SK-N-SH treated with all-trans-retinoic acid at 6 μM for 48 hours (cell line): ENCODE measurements around the gene SUSD4.

Experiments
- ATAC-seq: fragments of 200-7000 bp; cut with Tn5 transposase; 3 replicates; pipeline ENCODE4 v1.9.1; 2020; ENCODE audit warnings: mild to moderate bottlenecking, moderate library complexity
- ARNTL ChIP-seq: fragments of 450-650 bp; formaldehyde crosslinking; IDR thresholded peaks from 2 replicates; pipeline ENCODE4 v1.5.0; 2020; ENCODE audit warnings: low read depth, mild to moderate bottlenecking, moderate library complexity, borderline replicate concordance
- BACH2 ChIP-seq: fragments of 250-450 bp; sonication (Bioruptor Pico); IDR thresholded peaks from 2 replicates; pipeline ENCODE4 v1.9.0; 2021; ENCODE audit warnings: mild to moderate bottlenecking, borderline replicate concordance
- ESRRG ChIP-seq: fragments of 250-450 bp; sonication (Bioruptor Pico); IDR thresholded peaks from 2 replicates; pipeline ENCODE4 v1.6.1; 2021; ENCODE audit warnings: mild to moderate bottlenecking
- GLIS3 ChIP-seq: fragments of 250-450 bp; sonication (Bioruptor Pico); IDR thresholded peaks from 2 replicates; pipeline ENCODE4 v1.5.0; 2020; ENCODE audit warnings: mild to moderate bottlenecking, moderate library complexity
- ISL1 ChIP-seq: fragments of 250-450 bp; sonication (Bioruptor Pico); IDR thresholded peaks from 2 replicates; pipeline ENCODE4 v2.1.2; 2022; ENCODE audit warnings: mild to moderate bottlenecking, moderate library complexity
- OSR1 ChIP-seq: fragments of 250-450 bp; sonication (Bioruptor Pico); IDR thresholded peaks from 2 replicates; pipeline ENCODE4 v1.8.0; 2022; ENCODE audit warnings: moderate library complexity, mild to moderate bottlenecking, inconsistent platforms
- PATZ1 ChIP-seq: fragments of 250-450 bp; sonication (Bioruptor Pico); IDR thresholded peaks from 2 replicates; pipeline ENCODE4 v1.8.0; 2020; ENCODE audit warnings: mild to moderate bottlenecking, moderate library complexity, borderline replicate concordance
- RARB ChIP-seq: fragments of 250-450 bp; sonication (Bioruptor Pico); IDR thresholded peaks from 2 replicates; pipeline ENCODE4 v1.8.0; 2021; ENCODE audit warnings: mild to moderate bottlenecking, moderate library complexity
- SNAI2 ChIP-seq: fragments of 250-450 bp; sonication (Bioruptor Pico); IDR thresholded peaks from 2 replicates; pipeline ENCODE4 v1.5.0; 2020; ENCODE audit warnings: mild to moderate bottlenecking, moderate library complexity
- TOX ChIP-seq: fragments of 250-450 bp; sonication (Bioruptor Pico); IDR thresholded peaks from 2 replicates; pipeline ENCODE4 v1.8.0; 2021; ENCODE audit warnings: mild to moderate bottlenecking, moderate library complexity, borderline replicate concordance
- ZFP3 ChIP-seq: fragments of 250-450 bp; sonication (Bioruptor Pico); IDR thresholded peaks from 2 replicates; pipeline ENCODE4 v1.5.0; 2020; ENCODE audit warnings: mild to moderate bottlenecking, moderate library complexity
- ZFP30 ChIP-seq: fragments of 450-650 bp; formaldehyde crosslinking; IDR thresholded peaks from 2 replicates; pipeline ENCODE4 v1.5.0; 2022; ENCODE audit warnings: mild to moderate bottlenecking, moderate library complexity
- ZNF565 ChIP-seq: fragments of 450-650 bp; formaldehyde crosslinking; conservative IDR thresholded peaks from 2 replicates; pipeline ENCODE4 v1.5.0; 2020; ENCODE audit warnings: low read depth, mild to moderate bottlenecking, moderate library complexity
- ZNF70 ChIP-seq: fragments of 450-650 bp; formaldehyde crosslinking; IDR thresholded peaks from 2 replicates; pipeline ENCODE4 v1.5.0; 2020; ENCODE audit warnings: mild to moderate bottlenecking, moderate library complexity
- ZNF8 ChIP-seq: fragments of 450-650 bp; formaldehyde crosslinking; IDR thresholded peaks from 2 replicates; pipeline ENCODE4 v1.5.0; 2020; ENCODE audit warnings: mild to moderate bottlenecking, moderate library complexity
- TF ChIP-seq, protein P1 (sequence below): fragments of 250-450 bp; sonication (Bioruptor Pico); IDR thresholded peaks from 2 replicates; pipeline ENCODE4 v1.5.1; 2020; ENCODE audit warnings: low read depth, mild to moderate bottlenecking, moderate library complexity
- TF ChIP-seq, protein P2 (sequence below): fragments of 250-450 bp; sonication (Bioruptor Pico); IDR thresholded peaks from 2 replicates; pipeline ENCODE4 v1.5.0; 2020; ENCODE audit warnings: mild to moderate bottlenecking, moderate library complexity

The SUSD4 gene

GRCh38 chr1:223233410-223234169 lies 130.4 kb downstream of the SUSD4 start:
- TF ChIP-seq, protein P1, sequence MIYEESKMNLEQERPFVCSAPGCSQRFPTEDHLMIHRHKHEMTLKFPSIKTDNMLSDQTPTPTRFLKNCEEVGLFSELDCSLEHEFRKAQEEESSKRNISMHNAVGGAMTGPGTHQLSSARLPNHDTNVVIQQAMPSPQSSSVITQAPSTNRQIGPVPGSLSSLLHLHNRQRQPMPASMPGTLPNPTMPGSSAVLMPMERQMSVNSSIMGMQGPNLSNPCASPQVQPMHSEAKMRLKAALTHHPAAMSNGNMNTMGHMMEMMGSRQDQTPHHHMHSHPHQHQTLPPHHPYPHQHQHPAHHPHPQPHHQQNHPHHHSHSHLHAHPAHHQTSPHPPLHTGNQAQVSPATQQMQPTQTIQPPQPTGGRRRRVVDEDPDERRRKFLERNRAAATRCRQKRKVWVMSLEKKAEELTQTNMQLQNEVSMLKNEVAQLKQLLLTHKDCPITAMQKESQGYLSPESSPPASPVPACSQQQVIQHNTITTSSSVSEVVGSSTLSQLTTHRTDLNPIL (CRISPR knock-in tag): no peak
- TF ChIP-seq ISL1 (CRISPR knock-in tag) (no peak), GLIS3 (CRISPR knock-in tag) (no peak), ZNF565 (CRISPR knock-in tag) (no peak), ZNF8 (no peak), BACH2 (CRISPR knock-in tag) (no peak), PATZ1 (no peak), ZFP3 (CRISPR knock-in tag) (no peak)
- TF ChIP-seq, protein P2, sequence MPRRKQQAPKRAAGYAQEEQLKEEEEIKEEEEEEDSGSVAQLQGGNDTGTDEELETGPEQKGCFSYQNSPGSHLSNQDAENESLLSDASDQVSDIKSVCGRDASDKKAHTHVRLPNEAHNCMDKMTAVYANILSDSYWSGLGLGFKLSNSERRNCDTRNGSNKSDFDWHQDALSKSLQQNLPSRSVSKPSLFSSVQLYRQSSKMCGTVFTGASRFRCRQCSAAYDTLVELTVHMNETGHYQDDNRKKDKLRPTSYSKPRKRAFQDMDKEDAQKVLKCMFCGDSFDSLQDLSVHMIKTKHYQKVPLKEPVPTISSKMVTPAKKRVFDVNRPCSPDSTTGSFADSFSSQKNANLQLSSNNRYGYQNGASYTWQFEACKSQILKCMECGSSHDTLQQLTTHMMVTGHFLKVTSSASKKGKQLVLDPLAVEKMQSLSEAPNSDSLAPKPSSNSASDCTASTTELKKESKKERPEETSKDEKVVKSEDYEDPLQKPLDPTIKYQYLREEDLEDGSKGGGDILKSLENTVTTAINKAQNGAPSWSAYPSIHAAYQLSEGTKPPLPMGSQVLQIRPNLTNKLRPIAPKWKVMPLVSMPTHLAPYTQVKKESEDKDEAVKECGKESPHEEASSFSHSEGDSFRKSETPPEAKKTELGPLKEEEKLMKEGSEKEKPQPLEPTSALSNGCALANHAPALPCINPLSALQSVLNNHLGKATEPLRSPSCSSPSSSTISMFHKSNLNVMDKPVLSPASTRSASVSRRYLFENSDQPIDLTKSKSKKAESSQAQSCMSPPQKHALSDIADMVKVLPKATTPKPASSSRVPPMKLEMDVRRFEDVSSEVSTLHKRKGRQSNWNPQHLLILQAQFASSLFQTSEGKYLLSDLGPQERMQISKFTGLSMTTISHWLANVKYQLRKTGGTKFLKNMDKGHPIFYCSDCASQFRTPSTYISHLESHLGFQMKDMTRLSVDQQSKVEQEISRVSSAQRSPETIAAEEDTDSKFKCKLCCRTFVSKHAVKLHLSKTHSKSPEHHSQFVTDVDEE (CRISPR knock-in tag): no peak
- ATAC-seq: peak; percentile 73

DNA sequence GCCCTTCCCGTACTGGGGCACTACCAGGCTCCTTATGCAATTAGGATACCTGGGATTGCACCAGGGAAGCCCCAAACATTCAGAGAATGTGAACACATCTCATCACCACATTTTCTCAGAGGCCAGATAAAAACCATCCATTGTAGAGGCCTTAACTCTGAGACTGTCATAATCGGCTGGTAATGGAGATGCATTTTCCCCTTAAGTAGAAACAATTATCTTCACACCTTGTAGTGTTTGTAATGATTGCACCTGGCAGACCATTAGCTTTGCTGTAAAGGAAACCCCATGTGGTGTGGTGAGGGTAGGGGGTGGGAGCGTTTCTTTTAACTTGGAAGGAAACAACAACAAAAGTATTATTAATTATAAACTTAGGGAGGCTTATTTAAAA lies 131.0 kb downstream of the SUSD4 start:
- no peak for ATAC-seq
- no peak for TF ChIP-seq RARB (CRISPR knock-in tag)
- TF ChIP-seq TOX (CRISPR knock-in tag): no peak
- no peak for TF ChIP-seq ESRRG
- TF ChIP-seq OSR1 (CRISPR knock-in tag): no peak
- TF ChIP-seq ZNF70 (CRISPR knock-in tag): no peak
- no peak for TF ChIP-seq PATZ1
- TF ChIP-seq, protein P2 (CRISPR knock-in tag): no peak
- TF ChIP-seq BACH2 (CRISPR knock-in tag): no peak
- no peak for TF ChIP-seq SNAI2 (CRISPR knock-in tag)
- TF ChIP-seq GLIS3 (CRISPR knock-in tag): no peak
- no peak for TF ChIP-seq ARNTL
- no peak for TF ChIP-seq ZFP30 (CRISPR knock-in tag)
- TF ChIP-seq ZFP3 (CRISPR knock-in tag): no peak
- TF ChIP-seq, protein P1 (CRISPR knock-in tag): no peak
- no peak for TF ChIP-seq ISL1 (CRISPR knock-in tag)
- TF ChIP-seq ZNF565 (CRISPR knock-in tag): no peak
- TF ChIP-seq, all 23 proteins: peak for 0
